GM03348 (cell line): ENCODE measurements around the gene NKPD1.

Source experiments
- DNase-seq: peaks from one replicate; pipeline ENCODE4 v3.0.0; 2012; ENCODE audit warnings: low spot score

The NKPD1 gene

GRCh38 chr19:45117167-45117594, 43.6 kb downstream of the NKPD1 start:
- DNase-seq: no peak

GRCh38 chr19:45115809-45116615, 44.8 kb downstream of the NKPD1 start:
- DNase-seq: no peak

- no peak for DNase-seq
Measured at GRCh38 chr19:45114116-45114515, 46.7 kb downstream of the NKPD1 start.

- no peak for DNase-seq
Measured at GRCh38 chr19:45113628-45114027, 47.2 kb downstream of the NKPD1 start.

- DNase-seq: no peak
Measured at GRCh38 chr19:45112111-45112827, 48.5 kb downstream of the NKPD1 start.
